Measurements from ENCODE around the gene MYCBP2.
"Not testable (repeated sequence)": the region's sequence is repeated elsewhere in the genome, so short reads cannot be mapped to it uniquely, and the experiment has no call there.

Gene MYCBP2

DNA sequence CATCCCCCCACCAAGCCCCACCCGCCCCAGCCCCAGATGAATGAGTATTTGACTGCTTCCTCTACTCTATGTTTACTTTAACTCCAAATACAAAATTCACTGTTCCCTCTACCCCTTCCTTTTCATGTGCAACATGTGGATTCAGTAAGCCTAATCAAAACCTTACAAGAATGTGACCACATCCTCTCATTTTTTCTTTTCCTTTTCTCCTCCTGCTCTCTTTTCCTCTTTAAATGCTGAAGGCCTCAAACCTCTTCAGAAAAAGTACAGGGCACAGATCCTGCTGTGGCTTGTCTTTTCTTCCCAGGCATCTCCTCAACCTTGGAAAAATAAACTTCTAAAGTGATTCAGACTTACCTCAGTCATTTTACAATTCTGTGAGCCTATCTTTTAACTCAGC, 119.0 kb downstream of the MYCBP2 start:
- TF ChIP-seq, protein P1, sequence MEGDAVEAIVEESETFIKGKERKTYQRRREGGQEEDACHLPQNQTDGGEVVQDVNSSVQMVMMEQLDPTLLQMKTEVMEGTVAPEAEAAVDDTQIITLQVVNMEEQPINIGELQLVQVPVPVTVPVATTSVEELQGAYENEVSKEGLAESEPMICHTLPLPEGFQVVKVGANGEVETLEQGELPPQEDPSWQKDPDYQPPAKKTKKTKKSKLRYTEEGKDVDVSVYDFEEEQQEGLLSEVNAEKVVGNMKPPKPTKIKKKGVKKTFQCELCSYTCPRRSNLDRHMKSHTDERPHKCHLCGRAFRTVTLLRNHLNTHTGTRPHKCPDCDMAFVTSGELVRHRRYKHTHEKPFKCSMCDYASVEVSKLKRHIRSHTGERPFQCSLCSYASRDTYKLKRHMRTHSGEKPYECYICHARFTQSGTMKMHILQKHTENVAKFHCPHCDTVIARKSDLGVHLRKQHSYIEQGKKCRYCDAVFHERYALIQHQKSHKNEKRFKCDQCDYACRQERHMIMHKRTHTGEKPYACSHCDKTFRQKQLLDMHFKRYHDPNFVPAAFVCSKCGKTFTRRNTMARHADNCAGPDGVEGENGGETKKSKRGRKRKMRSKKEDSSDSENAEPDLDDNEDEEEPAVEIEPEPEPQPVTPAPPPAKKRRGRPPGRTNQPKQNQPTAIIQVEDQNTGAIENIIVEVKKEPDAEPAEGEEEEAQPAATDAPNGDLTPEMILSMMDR (IDR thresholded peaks at IDR 0.05), result no peak
- H3K4me3 ChIP-seq, result no peak overlapping the region
- H3K27me3 ChIP-seq, result no peaks in the 10 kb centered on the region
- H3K36me3 ChIP-seq, result peaks cover 42 to 61% (median 50%) of the 10 kb centered on the region in 3 donors
- no peak for DNase-seq
- intact Hi-C loops (cut with DNase I; ENCODE audit: low total_unique reads), result no loop called here
- no peaks in the 10 kb centered on the region for H3K4me1 ChIP-seq
- no peaks in the 10 kb centered on the region for H3K9me3 ChIP-seq
- H3K27ac ChIP-seq, result no peak overlapping the region

DNA sequence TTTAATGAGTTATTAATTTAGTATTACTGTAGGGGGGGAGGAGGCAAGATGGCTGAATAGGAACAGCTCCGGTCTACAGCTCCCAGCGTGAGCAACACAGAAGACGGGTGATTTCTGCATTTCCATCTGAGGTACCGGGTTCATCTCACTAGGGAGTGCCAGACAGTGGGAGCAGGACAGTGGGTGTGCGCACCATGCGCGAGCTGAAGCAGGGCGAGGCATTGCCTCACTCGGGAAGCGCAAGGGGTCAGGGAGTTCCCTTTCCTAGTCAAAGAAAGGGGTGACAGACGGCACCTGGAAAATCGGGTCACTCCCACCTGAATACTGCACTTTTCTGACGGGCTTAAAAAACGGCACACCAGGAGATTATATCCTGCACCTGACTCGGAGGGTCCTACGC, 127.9 kb downstream of the MYCBP2 start:
- intact Hi-C loops (cut with DNase I; ENCODE audit: low total_unique reads); H3K27me3 ChIP-seq; DNase-seq; H3K4me3 ChIP-seq; H3K9me3 ChIP-seq; H3K4me1 ChIP-seq; H3K27ac ChIP-seq: not testable (repeated sequence)
- H3K36me3 ChIP-seq, result peaks cover 29 to 38% (median 31%) of the 10 kb centered on the region in 3 donors

DNA sequence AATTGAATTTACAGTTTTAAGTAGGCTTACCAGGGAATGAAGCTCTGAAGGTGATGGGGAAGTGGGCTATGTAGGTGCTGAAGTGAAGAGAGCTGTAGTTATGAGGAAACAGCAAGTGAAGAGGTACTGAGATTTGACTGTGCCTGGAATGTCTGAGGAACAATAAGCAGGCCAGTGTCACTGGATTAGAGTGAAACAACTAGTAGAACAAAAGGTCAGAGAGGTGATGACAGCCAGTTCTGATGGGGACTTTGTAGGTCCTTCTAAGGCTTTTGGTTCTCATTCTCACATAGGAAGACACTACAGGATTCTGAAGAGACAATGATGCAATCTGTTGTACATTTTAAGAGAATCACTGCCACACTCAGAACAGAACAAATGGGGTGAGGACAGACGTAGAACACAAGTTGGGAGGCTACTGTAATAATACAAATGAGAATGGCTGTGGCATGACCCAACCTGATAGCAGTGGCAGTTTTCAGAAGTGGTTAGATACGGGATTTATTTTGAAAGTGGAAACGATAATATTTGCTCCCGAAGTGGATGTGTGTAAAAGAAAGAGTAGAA, 130.8 kb downstream of the MYCBP2 start:
- Histone ChIP-seq H3K9me3 (no peaks in the 10 kb centered on the region), H3K27ac (no peak overlapping the region), H3K4me1 (no peaks in the 10 kb centered on the region), H3K36me3 (peaks cover 45 to 56% (median 49%) of the 10 kb centered on the region in 3 donors), H3K27me3 (no peaks in the 10 kb centered on the region), H3K4me3 (no peak overlapping the region)
- no peak for DNase-seq
- intact Hi-C loops (cut with DNase I; ENCODE audit: low total_unique reads), result no loop called here
- TF ChIP-seq, protein P1 (IDR thresholded peaks at IDR 0.05), result no peak

DNA sequence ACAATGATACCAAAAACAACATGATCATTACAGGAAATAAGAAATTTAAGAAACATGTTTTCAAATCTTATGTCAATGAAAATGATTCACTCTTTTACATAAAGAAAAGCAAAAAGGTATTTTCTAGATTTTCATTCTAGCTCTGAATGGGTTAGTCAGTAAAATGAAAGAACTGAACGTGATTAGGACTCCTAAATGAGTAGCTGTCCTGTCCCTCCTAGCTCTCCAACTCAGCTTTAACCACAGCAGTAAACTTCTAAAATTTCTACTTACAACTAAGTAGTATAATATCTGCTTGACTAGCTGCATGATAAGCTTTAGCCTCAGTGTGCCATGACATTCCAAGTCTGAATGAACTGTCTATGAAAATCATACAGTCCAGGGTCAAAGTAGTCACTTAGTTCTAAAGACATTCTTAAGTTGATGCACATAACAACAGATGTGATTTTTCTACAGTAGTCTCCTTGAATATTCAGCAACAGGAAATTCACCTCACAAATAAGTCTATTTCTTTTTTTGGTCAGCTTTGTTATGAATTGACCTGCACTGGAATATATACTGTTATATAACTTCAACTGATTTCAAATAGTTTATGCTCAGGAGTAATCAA, 136.4 kb downstream of the MYCBP2 start:
- Histone ChIP-seq H3K4me3 (no peak overlapping the region), H3K36me3 (peaks cover 48 to 62% (median 59%) of the 10 kb centered on the region in 3 donors), H3K27me3 (no peaks in the 10 kb centered on the region), H3K4me1 (no peaks in the 10 kb centered on the region), H3K27ac (no peak overlapping the region), H3K9me3 (no peaks in the 10 kb centered on the region)
- TF ChIP-seq, protein P1 (IDR thresholded peaks at IDR 0.05), result no peak
- DNase-seq, result no peak
- intact Hi-C loops (cut with DNase I; ENCODE audit: low total_unique reads), result no loop called here

DNA sequence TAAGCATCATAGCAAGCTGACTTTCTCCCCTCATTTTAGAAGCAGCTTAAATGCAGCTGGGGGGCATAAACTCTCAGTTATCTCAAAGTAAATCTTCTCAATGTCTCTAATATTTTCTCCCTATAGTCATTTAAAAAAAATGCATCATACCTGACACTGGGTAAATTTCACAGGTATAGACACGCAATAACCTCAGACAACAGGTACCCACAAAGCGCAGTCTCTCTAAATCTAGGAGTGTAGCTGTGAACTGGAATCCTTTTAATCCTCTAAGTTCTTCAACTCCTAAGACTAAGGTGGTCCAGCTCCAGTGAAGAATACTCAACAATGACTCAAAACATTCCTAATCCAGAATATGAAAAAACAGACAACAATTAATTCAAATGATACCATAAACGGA, 141.2 kb downstream of the MYCBP2 start:
- intact Hi-C loops (cut with DNase I; ENCODE audit: low total_unique reads), result loop anchor here (10.0 kb wide), 1 partner anchor 131 kb away; no protein-coding TSS in a partner anchor
- TF ChIP-seq, protein P1 (IDR thresholded peaks at IDR 0.05), result no peak
- Histone ChIP-seq H3K36me3 (peaks cover 46 to 67% (median 54%) of the 10 kb centered on the region in 3 donors), H3K27me3 (no peaks in the 10 kb centered on the region), H3K4me1 (no peaks in the 10 kb centered on the region), H3K27ac (no peak overlapping the region), H3K9me3 (no peaks in the 10 kb centered on the region), H3K4me3 (no peak overlapping the region)
- DNase-seq, result no peak

DNA sequence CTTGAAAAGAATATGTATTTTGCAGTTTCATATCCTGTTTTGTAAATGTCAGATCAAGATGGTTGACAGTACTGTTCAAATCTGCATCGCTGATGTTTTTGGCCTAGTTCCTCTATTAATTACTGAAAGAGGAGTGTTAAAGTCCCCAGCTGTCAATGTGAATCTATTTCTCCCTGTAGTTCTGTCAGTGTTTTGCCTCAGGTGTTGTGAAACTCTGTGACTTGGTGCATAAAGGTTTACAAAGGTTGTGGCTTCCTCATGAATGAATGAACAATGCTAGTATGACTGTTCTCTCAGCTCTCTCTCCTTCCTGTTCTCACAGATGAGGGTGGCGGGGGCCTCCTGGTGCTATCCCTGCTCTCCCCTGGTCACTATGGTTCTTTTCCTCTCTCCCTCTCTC, 142.4 kb downstream of the MYCBP2 start:
- H3K36me3 ChIP-seq, result peaks cover 52 to 80% (median 54%) of the 10 kb centered on the region in 3 donors
- no peak for DNase-seq
- TF ChIP-seq, protein P1 (IDR thresholded peaks at IDR 0.05), result no peak

More for the DNA sequence above, 142.4 kb downstream of the MYCBP2 start:
- no peaks in the 10 kb centered on the region for H3K27me3 ChIP-seq
- no peaks in the 10 kb centered on the region for H3K9me3 ChIP-seq
- H3K27ac ChIP-seq, result no peak overlapping the region
- intact Hi-C loops (cut with DNase I; ENCODE audit: low total_unique reads), result loop anchor here (10.0 kb wide), 1 partner anchor 130 kb away; no protein-coding TSS in a partner anchor
- no peaks in the 10 kb centered on the region for H3K4me1 ChIP-seq
- no peak overlapping the region for H3K4me3 ChIP-seq

Data from tibial artery (tissue), 4 donors.